ENCODE data around the gene PAPPA. TPM values are rescaled to one million over a fixed set of nuclear protein-coding genes. Genes with fewer than 3 reads are reported as not detected.

Gene PAPPA
- polyA plus RNA-seq, 1 experiment = 39.9 TPM

GRCh38 chr9:116116393-116116792 lies 37.2 kb upstream of the PAPPA start:
- Histone ChIP-seq H3K27me3 (ENCODE audit: control insufficient read depth, insufficient read depth, low read length) (no peaks in the 10 kb centered on the region), H3K4me3 (ENCODE audit: low read depth, low read length) (no peak overlapping the region), H3K36me3 (ENCODE audit: control insufficient read depth, insufficient read depth, low read length) (no peaks in the 10 kb centered on the region)
- POLR2A ChIA-PET = no interaction called here
- CTCF ChIA-PET = interaction anchor here (1.5 kb wide), 1 partner anchor 12 kb away, joined by 3 read pairs; no protein-coding TSS in a partner anchor
- TF ChIP-seq CTCF (IDR thresholded peaks at IDR 0.05; ENCODE audit: insufficient read depth, low read depth, low read length) = no peak
- DNase-seq (ENCODE audit: low read depth) = no peak

- CTCF ChIA-PET = interaction anchor here (2.0 kb wide), 1 partner anchor 27 kb away, joined by 6 read pairs; no protein-coding TSS in a partner anchor
- Histone ChIP-seq H3K4me3 (ENCODE audit: low read depth, low read length) (no peak overlapping the region), H3K27me3 (ENCODE audit: control insufficient read depth, insufficient read depth, low read length) (no peaks in the 10 kb centered on the region), H3K36me3 (ENCODE audit: control insufficient read depth, insufficient read depth, low read length) (no peaks in the 10 kb centered on the region)
- TF ChIP-seq CTCF (IDR thresholded peaks at IDR 0.05; ENCODE audit: insufficient read depth, low read depth, low read length) = no peak
- POLR2A ChIA-PET = no interaction called here
- DNase-seq (ENCODE audit: low read depth) = no peak
These were observed 30.4 kb upstream of the PAPPA start for GRCh38 chr9:116123171-116123570.

GRCh38 chr9:116124472-116125040 lies 29.0 kb upstream of the PAPPA start:
- no peaks in the 10 kb centered on the region for H3K36me3 ChIP-seq (ENCODE audit: control insufficient read depth, insufficient read depth, low read length)
- no peak for DNase-seq (ENCODE audit: low read depth)
- no peak overlapping the region for H3K4me3 ChIP-seq (ENCODE audit: low read depth, low read length)
- ChIA-PET CTCF (no interaction called here), POLR2A (no interaction called here)
- no peak for TF ChIP-seq CTCF (IDR thresholded peaks at IDR 0.05; ENCODE audit: insufficient read depth, low read depth, low read length)
- H3K27me3 ChIP-seq (ENCODE audit: control insufficient read depth, insufficient read depth, low read length) = no peaks in the 10 kb centered on the region

- Histone ChIP-seq H3K4me3 (ENCODE audit: low read depth, low read length) (no peak overlapping the region), H3K36me3 (ENCODE audit: control insufficient read depth, insufficient read depth, low read length) (no peaks in the 10 kb centered on the region), H3K27me3 (ENCODE audit: control insufficient read depth, insufficient read depth, low read length) (no peaks in the 10 kb centered on the region)
- no peak for TF ChIP-seq CTCF (IDR thresholded peaks at IDR 0.05; ENCODE audit: insufficient read depth, low read depth, low read length)
- ChIA-PET POLR2A (no interaction called here), CTCF (interaction anchor here (0.6 kb wide), 1 partner anchor 10 kb away, joined by 3 read pairs; no protein-coding TSS in a partner anchor)
- DNase-seq (ENCODE audit: low read depth) = no peak
These were observed 20.4 kb upstream of the PAPPA start for GRCh38 chr9:116133163-116133562.

- POLR2A ChIA-PET = no interaction called here
- no peaks in the 10 kb centered on the region for H3K36me3 ChIP-seq (ENCODE audit: control insufficient read depth, insufficient read depth, low read length)
- H3K4me3 ChIP-seq (ENCODE audit: low read depth, low read length) = no peak overlapping the region
These were observed 18.6 kb upstream of the PAPPA start for GRCh38 chr9:116134975-116135374.

More at GRCh38 chr9:116134975-116135374, 18.6 kb upstream of the PAPPA start:
- no peak for DNase-seq (ENCODE audit: low read depth)
- no peak for TF ChIP-seq CTCF (IDR thresholded peaks at IDR 0.05; ENCODE audit: insufficient read depth, low read depth, low read length)
- no peaks in the 10 kb centered on the region for H3K27me3 ChIP-seq (ENCODE audit: control insufficient read depth, insufficient read depth, low read length)
- CTCF ChIA-PET = no interaction called here

Data from BJ (cell line).